Activated naive CD8-positive, alpha-beta T cell treated with anti-CD3 and anti-CD28 coated beads, Interleukin-2, amount 50 U/mL, for 24 hours (primary cell): Measurements from ENCODE around the gene RGPD4.
"Not testable (repeated sequence)": the region's sequence is repeated elsewhere in the genome, so short reads cannot be mapped to it uniquely, and the experiment has no call there.

Experiments
- ATAC-seq: fragments of 150-1000 bp; cut with Tn5 transposase; one replicate; pipeline ENCODE4 v1.10.0; 2021
- DNase-seq: peaks from one replicate; pipeline ENCODE4 v3.0.0; 2021
- H3K27ac Mint-ChIP-seq: one replicate; pipeline ENCODE4 v1.8.0; 2021; ENCODE audit warnings: mild to moderate bottlenecking, mixed read lengths
- H3K27me3 Mint-ChIP-seq: one replicate; pipeline ENCODE4 v1.8.0; 2021; ENCODE audit warnings: mixed read lengths
- H3K36me3 Mint-ChIP-seq: one replicate; pipeline ENCODE4 v1.8.0; 2021; ENCODE audit warnings: low read depth, mixed read lengths
- H3K4me1 Mint-ChIP-seq: one replicate; pipeline ENCODE4 v1.8.0; 2021; ENCODE audit warnings: mixed read lengths
- H3K4me3 Mint-ChIP-seq: one replicate; pipeline ENCODE4 v1.8.0; 2021; ENCODE audit warnings: mild to moderate bottlenecking, moderate library complexity, mixed read lengths
- H3K9me3 Mint-ChIP-seq: one replicate; pipeline ENCODE4 v1.8.0; 2021; ENCODE audit warnings: mixed read lengths

The RGPD4 gene

GRCh38 chr2:107824451-107825205, 2.1 kb upstream of the RGPD4 start:
- Mint-ChIP-seq H3K4me3 (no peak overlapping the region), H3K9me3 (no peaks in the 10 kb centered on the region), H3K36me3 (no peaks in the 10 kb centered on the region), H3K4me1 (no peaks in the 10 kb centered on the region), H3K27ac (no peak overlapping the region), H3K27me3 (no peaks in the 10 kb centered on the region)
- ATAC-seq: no peak
- DNase-seq: no peak

- DNase-seq (no peak), ATAC-seq (no peak)
- Mint-ChIP-seq H3K27ac (no peak overlapping the region), H3K4me3 (no peak overlapping the region), H3K36me3 (no peaks in the 10 kb centered on the region), H3K4me1 (no peaks in the 10 kb centered on the region), H3K27me3 (no peaks in the 10 kb centered on the region), H3K9me3 (no peaks in the 10 kb centered on the region)
These were observed 1.5 kb upstream of the RGPD4 start for GRCh38 chr2:107825206-107825563.

- H3K27me3 Mint-ChIP-seq, H3K4me1 Mint-ChIP-seq, H3K4me3 Mint-ChIP-seq, H3K36me3 Mint-ChIP-seq, H3K27ac Mint-ChIP-seq, DNase-seq, ATAC-seq, H3K9me3 Mint-ChIP-seq: not testable (repeated sequence)
These were observed 2.8 kb downstream of the RGPD4 start for GRCh38 chr2:107829514-107829913.

- not testable (repeated sequence) for H3K4me3 Mint-ChIP-seq, H3K4me1 Mint-ChIP-seq, H3K36me3 Mint-ChIP-seq, H3K27ac Mint-ChIP-seq, H3K9me3 Mint-ChIP-seq, DNase-seq, H3K27me3 Mint-ChIP-seq, ATAC-seq
These were observed 6.5 kb downstream of the RGPD4 start for GRCh38 chr2:107833152-107833551.

- not testable (repeated sequence) for H3K36me3 Mint-ChIP-seq, H3K27me3 Mint-ChIP-seq, H3K4me3 Mint-ChIP-seq, H3K4me1 Mint-ChIP-seq, ATAC-seq, DNase-seq, H3K9me3 Mint-ChIP-seq, H3K27ac Mint-ChIP-seq
These were observed 6.9 kb downstream of the RGPD4 start for GRCh38 chr2:107833618-107834017.

- not testable (repeated sequence) for H3K4me3 Mint-ChIP-seq, H3K4me1 Mint-ChIP-seq, H3K27me3 Mint-ChIP-seq, DNase-seq, H3K9me3 Mint-ChIP-seq, H3K27ac Mint-ChIP-seq, ATAC-seq, H3K36me3 Mint-ChIP-seq
These were observed 89.4 kb downstream of the RGPD4 start for GRCh38 chr2:107916121-107916520.

GRCh38 chr2:107916696-107917370, 90.1 kb downstream of the RGPD4 start:
- DNase-seq, H3K9me3 Mint-ChIP-seq, H3K4me3 Mint-ChIP-seq, ATAC-seq, H3K27me3 Mint-ChIP-seq, H3K36me3 Mint-ChIP-seq, H3K27ac Mint-ChIP-seq, H3K4me1 Mint-ChIP-seq: not testable (repeated sequence)

- H3K36me3 Mint-ChIP-seq: no peaks in the 10 kb centered on the region
- H3K9me3 Mint-ChIP-seq: no peaks in the 10 kb centered on the region
- H3K27ac Mint-ChIP-seq: no peak overlapping the region
- ATAC-seq (no peak), DNase-seq (no peak)
- no peaks in the 10 kb centered on the region for H3K27me3 Mint-ChIP-seq
- H3K4me1 Mint-ChIP-seq: no peaks in the 10 kb centered on the region
- H3K4me3 Mint-ChIP-seq: no peak overlapping the region
These were observed 100.4 kb downstream of the RGPD4 start for GRCh38 chr2:107927034-107927534.

- DNase-seq (no peak), ATAC-seq (no peak)
- Mint-ChIP-seq H3K27me3 (peaks cover 5% of the 10 kb centered on the region), H3K4me1 (no peaks in the 10 kb centered on the region), H3K9me3 (no peaks in the 10 kb centered on the region), H3K27ac (no peak overlapping the region), H3K36me3 (no peaks in the 10 kb centered on the region), H3K4me3 (no peak overlapping the region)
These were observed 104.7 kb downstream of the RGPD4 start for GRCh38 chr2:107931412-107931811.

GRCh38 chr2:107932488-107932887, 105.8 kb downstream of the RGPD4 start:
- Mint-ChIP-seq H3K4me3 (no peak overlapping the region), H3K27me3 (peaks cover 5% of the 10 kb centered on the region), H3K4me1 (no peaks in the 10 kb centered on the region), H3K9me3 (no peaks in the 10 kb centered on the region), H3K27ac (no peak overlapping the region), H3K36me3 (no peaks in the 10 kb centered on the region)
- ATAC-seq: no peak
- DNase-seq: no peak

- Mint-ChIP-seq H3K9me3 (no peaks in the 10 kb centered on the region), H3K27me3 (peaks cover 5% of the 10 kb centered on the region), H3K36me3 (no peaks in the 10 kb centered on the region), H3K27ac (no peak overlapping the region), H3K4me1 (no peaks in the 10 kb centered on the region), H3K4me3 (no peak overlapping the region)
- no peak for DNase-seq
- no peak for ATAC-seq
These were observed 106.3 kb downstream of the RGPD4 start for GRCh38 chr2:107932979-107933378.

GRCh38 chr2:107936433-107937359, 110.0 kb downstream of the RGPD4 start:
- Mint-ChIP-seq H3K27me3 (peaks cover 5% of the 10 kb centered on the region), H3K4me1 (no peaks in the 10 kb centered on the region), H3K9me3 (no peaks in the 10 kb centered on the region), H3K4me3 (no peak overlapping the region), H3K36me3 (no peaks in the 10 kb centered on the region), H3K27ac (no peak overlapping the region)
- ATAC-seq: no peak
- peak; percentile 4 for DNase-seq
